ENCODE data around the gene ATP8B3.
"Not testable (repeated sequence)": the region's sequence is repeated elsewhere in the genome, so short reads cannot be mapped to it uniquely, and the experiment has no call there.

ATP8B3 gene

GRCh38 chr19:1766800-1767352, 45.2 kb downstream of the ATP8B3 start:
- DNase-seq, result no peak

GRCh38 chr19:1765904-1766799, 45.9 kb downstream of the ATP8B3 start:
- no peak for DNase-seq

GRCh38 chr19:1765232-1765903, 46.7 kb downstream of the ATP8B3 start:
- no peak for DNase-seq

- no peak for DNase-seq
Observed at GRCh38 chr19:1764729-1765128, 47.3 kb downstream of the ATP8B3 start.

GRCh38 chr19:1763648-1764639, 48.1 kb downstream of the ATP8B3 start:
- no peak for DNase-seq

- no peak for DNase-seq
Observed at GRCh38 chr19:1762243-1763117, 49.6 kb downstream of the ATP8B3 start.

- no peak for DNase-seq
Observed at GRCh38 chr19:1761528-1762242, 50.4 kb downstream of the ATP8B3 start.

GRCh38 chr19:1760786-1761527, 51.1 kb downstream of the ATP8B3 start:
- DNase-seq, result not testable (repeated sequence)

- DNase-seq, result no peak
Observed at GRCh38 chr19:1760020-1760419, 52.1 kb downstream of the ATP8B3 start.

- no peak for DNase-seq
Observed at GRCh38 chr19:1758959-1759903, 52.8 kb downstream of the ATP8B3 start.

GRCh38 chr19:1758231-1758577, 53.9 kb downstream of the ATP8B3 start:
- no peak for DNase-seq

GRCh38 chr19:1757468-1758230, 54.4 kb downstream of the ATP8B3 start:
- no peak for DNase-seq

GRCh38 chr19:1756705-1757465, 55.2 kb downstream of the ATP8B3 start:
- DNase-seq, result no peak

GRCh38 chr19:1756264-1756663, 55.8 kb downstream of the ATP8B3 start:
- no peak for DNase-seq

GRCh38 chr19:1755467-1756171, 56.5 kb downstream of the ATP8B3 start:
- no peak for DNase-seq

GRCh38 chr19:1754636-1755466, 57.2 kb downstream of the ATP8B3 start:
- DNase-seq, result no peak
